Hindlimb muscle (tissue), 1 donor: ENCODE data around the gene WDFY4. TPM values are rescaled to one million over a fixed set of nuclear protein-coding genes. Genes with fewer than 3 reads are reported as not detected.

ENCODE experiments used
- polyA plus RNA-seq: library from polyadenylated mRNA; unstranded; fragments of 120-200 nt; gene quantifications from one replicate; pipeline ENCODE4 v1.2.1, GENCODE V29; 2013; ENCODE audit not compliant: insufficient read length

WDFY4 gene
- polyA plus RNA-seq, 1 donor: 3.9 TPM

Other genes with a start within 250 kb of the WDFY4 start
- gene ARHGAP22, start 79.8 kb upstream of the WDFY4 start, polyA plus RNA-seq: 1.3 TPM